HG02885 (cell line): ENCODE results near the gene CDKL4.
"Not testable (repeated sequence)": the region's sequence is repeated elsewhere in the genome, so short reads cannot be mapped to it uniquely, and the experiment has no call there.

ENCODE experiments used
- ATAC-seq: cut with Tn5 transposase; IDR thresholded peaks from one replicate; pipeline ENCODE4 v1.9.1; 2021; ENCODE audit warnings: mild to moderate bottlenecking; ENCODE audit not compliant: unreplicated experiment, poor library complexity

CDKL4 gene

DNA sequence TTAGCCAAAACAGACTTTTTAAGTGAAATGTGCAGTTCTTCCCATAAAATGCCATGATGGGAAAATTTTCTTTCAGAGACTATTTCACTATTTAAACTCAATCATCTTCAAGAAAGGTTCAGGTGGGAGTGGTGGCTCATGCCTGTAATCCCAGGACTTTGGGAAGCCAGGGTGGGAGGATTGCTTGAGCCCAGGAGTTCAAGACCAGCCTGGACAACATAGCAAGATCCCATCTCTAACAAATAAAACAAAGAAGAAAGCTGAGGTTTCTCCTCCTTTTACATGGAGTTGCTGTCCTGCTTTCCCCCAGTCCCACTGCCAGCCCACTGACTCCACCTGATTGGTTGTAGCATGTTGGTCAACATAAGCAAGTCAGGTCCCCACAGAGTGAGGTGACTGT lies 97.1 kb downstream of the CDKL4 start:
- no peak for ATAC-seq

DNA sequence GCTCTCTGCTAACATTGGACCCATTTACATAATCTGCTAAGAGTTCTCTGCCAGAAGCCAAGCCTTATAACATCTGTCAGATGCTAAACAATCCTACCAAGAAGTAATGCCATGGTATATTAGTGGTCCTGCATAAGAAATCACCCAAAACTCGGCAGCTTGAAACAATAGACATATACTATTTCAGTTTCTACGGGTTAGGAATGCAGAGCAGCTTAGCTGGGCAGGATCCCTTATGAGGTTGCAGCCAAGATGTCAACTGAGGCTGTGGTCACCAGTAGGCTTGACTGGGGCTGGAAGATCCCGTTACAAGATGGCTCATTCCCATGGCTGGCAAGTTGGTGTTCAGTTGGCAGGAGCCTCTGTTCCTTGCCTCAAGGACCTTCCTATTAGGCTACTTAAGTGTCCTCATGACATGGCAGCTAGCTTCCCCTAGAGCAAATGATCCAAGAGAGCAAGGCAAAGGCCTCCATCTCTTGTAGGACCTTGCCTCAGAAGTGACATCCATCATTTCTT lies 97.8 kb downstream of the CDKL4 start:
- no peak for ATAC-seq

DNA sequence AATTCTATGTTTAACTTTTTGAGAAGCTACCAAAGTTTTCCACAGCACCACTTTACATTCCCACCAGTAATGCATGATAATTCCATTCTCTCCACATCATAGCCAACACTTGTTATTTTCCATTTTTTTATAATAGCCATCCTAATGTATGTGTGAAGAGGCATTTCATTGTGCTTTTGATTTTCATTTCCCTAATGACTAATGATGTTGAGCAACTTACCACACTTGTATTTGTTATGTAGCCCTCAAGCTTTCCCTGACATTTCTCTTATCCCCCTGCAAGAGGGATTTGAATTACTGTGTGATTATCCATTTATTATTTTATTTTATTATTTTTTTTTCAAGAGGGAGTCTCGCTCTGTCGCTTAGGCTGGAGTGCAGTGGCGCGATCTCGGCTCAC lies 99.4 kb downstream of the CDKL4 start:
- no peak for ATAC-seq

DNA sequence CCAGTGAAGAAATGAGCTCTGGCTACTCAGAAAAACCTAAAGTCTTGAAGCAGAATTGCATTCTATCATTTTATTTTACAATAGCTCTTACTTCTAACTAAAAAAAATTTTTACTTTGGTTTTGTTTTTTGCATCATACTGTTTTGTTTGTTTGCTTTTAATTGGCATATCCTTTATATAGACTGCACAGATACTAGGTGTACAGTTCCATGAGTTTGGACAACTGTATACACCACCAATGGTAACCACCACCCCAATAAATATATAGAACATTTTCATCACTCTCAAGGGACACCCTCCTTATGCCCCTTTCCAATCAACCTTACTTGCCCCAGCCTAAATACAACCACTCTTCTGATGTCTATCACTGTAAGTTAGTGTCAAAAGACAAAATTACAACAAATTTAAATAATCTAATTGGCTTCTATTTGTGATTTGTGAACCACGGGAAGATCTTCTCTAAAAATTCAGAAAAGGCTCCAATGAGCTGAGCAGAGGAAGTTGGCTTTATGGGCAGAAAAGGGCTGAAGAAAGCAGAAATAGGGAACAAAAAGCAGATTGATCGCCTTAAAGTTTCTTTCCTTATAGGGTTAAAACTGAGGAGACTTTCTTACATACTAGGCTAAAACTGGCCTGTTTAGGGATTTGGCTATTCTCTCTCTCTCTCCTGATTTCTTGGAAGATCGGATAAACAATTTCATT lies 100.7 kb downstream of the CDKL4 start:
- no peak for ATAC-seq

DNA sequence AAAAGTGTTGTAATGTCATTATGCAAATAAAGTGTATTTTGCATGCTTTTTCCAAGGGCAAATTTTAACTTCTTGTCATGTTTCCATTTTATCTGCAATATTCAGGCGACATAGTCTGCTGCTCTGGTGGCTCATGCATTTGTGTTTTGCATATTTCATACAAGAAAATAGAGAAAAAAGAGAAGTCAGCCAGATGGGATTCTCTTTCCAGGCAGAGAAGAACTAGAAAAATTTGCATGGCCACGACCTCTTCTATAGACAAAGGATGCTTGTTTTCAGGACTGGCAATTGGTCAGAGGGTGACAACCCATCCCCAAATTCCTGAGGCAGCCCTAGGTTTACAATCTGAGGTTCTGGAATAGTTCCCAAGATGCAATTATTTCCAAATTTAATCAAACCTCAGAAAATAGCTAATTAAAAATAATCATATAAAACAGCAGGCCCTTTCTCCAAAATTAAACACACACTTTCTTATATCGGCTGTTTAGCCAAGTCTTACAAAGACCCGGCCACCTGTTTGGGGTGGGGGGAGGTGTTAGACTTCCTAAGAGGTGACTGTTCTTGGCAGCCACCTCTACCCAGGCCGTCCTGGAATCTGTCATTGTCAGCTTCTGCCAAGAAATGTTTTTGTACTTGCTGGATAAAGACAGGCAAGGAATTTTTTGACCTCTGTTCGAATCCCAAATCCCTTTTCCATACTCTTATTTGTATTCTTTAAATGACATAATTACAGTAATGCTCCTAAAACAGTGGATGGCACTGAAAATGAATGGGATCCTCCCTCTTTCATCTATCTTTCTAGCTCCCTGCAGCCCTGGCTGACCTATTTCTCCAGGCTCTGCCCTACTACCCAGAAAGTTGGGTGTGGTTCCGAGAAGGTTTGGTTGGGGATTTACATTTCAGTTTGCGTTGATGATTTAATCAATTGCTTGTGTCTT lies 102.2 kb downstream of the CDKL4 start:
- ATAC-seq = peak; percentile 44

DNA sequence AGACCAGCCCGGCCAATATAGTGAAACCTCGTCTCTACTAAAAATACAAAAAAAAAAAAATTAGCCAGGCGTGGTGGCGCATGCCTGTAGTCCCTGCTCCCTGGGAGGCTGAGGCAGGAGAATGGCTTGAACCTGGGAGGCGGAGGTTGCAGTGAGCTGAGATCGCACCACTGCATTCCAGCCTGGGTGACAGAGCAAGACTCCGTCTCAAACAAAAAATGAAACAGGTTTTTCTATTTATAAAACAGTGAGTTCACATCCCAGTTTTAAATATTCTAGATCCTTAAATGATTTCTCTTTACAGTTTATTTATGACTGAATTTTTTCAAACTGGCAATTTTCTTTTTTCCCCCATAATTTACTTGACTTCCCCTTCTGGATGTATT lies 102.8 kb downstream of the CDKL4 start:
- not testable (repeated sequence) for ATAC-seq

DNA sequence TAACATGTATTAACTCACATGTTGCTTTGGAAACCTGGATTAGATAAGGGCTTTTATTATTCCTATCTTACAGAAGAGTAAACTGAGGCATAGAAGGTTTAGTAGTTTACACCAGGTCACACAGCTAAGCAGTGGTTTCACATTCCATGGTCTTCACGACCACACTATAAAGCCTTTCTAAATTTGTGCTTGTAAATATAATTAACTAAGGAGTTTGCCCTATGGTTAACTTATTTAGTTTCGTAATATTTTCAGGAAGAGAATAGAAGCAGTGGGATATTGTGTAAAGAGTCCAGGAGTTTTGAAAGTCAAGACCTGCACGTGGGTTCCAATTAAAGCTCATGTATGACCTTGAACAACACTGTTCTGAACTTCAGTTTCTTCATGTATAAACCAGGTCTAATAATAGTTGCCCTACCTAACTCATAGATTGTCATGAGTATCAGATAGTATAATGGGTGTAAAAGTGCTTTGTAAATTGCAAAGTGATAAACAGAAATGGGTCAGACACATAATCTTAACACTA lies 103.4 kb downstream of the CDKL4 start:
- ATAC-seq = no peak

DNA sequence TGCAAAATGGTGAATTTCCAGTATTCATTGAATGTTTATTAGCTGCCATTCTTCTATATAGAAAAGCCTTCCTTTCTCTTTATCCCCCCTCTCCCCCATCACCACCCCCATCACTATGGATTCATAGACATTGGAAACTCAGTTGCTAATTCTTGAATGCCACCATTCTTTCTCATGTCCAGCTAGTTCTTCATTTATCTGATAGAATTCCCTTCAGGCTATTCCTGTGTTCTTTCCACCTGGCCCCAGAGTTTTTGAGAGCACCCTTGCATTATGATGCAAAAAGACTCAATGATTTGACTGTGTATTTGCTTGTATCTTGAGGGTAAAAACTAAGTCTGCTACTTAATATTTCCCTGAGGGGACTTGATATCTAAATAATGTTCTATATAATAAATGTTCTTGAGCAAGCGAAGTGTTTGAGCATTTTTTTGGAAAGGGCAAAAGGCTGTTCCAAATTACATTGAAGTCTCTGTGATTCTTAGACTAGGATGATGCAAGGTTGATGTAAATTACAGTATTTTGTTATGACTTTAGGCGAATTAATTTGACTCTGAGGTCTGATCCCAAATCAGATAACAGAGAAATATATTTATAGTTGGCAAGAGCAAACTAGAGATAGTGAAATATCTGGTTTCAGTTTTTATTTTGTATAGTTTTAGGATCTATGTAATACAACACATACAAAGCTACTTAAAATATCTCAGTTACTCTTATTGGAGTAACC lies 104.1 kb downstream of the CDKL4 start:
- no peak for ATAC-seq

DNA sequence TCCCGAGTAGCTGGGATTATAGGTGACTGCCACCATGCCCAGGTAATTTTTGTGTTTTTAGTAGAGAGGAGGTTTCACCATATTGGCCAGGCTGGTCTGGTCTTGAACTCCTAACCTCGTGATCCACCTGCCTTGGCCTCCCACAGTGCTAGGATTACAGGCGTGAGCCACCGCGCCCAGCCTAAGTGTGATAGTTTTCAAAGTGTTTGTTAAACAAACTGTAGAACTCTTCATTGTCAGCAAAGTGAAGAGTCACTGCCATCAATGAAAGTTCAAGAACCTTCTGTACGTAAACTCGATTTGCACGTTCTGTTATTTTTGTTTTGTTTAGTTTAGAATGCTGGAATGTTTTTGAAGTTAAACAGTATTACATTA lies 104.9 kb downstream of the CDKL4 start:
- ATAC-seq = no peak

DNA sequence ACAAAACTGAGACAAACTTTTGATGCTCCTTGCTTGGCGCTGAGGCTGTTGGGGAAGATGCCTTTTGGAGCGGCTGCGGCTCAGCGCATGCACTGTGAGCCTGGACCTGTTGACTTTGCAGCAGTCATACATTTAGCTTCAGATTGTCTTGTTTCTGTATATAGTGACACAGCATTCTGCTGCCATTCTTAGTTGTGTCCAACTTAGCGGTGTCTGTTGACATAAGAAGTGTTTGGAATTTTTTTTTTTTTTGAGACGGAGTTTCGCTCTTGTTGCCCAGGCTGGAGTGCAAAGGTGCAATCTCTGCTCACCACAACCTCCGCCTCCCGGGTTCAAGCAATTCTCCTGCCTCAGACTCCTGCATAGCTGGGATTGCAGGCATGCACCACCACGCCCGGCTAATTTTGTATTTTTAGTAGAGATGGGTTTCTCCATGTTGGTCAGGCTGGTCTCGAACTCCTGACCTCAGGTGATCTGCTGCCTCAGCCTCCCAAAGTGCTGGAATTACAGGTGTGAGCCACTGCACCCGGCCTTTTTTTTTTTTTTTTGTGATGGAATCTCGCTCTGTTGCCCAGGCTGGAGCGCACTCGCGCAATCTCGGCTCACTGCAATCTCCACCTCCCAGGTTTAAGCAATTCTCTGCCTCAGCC lies 105.5 kb downstream of the CDKL4 start:
- ATAC-seq = not testable (repeated sequence)

DNA sequence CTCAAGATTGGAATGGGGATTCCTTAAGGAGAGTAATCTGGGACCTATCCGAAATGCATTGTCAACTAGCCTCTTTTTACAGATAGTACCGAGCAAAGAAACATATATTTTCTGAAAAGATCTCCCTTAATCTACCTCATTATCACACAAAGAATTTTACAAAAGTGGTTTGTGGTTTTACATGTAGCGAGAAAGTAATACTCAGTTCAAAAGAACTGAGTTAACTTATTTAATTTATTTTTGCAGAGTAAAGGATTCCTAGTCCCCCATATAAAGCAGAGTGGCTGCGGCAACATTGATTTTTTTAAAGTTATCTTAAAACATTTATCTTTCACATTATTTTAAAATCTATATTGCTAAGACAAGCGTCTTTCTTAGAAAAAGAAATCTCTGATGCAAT lies 107.0 kb downstream of the CDKL4 start:
- ATAC-seq = no peak

DNA sequence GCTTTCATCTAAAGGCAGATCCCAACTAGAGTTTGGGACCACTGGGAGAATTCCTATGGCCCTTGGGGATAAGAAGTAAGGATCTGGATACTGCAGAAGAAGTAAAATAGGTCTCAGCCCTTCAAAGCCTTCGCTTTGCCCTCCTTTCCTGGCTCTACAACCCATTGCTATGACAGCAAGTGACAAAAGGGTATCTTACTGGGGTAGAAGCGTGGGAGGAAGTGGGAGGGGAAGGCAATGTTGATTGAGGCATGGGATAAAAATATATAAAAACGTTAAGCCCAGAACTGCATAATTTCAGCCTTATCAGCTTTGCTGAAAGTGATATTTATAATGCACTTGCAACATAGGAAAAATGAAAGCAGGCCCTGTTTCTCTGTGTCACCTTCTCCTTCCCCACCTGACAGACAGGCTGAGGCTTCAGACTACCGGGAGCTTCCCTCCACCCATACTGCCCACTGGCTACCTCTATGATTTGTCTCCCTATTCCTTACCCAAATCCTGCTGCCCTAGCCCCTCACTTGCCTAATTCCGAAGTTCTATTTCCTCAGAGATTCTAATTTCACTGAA lies 108.0 kb downstream of the CDKL4 start:
- ATAC-seq = no peak

DNA sequence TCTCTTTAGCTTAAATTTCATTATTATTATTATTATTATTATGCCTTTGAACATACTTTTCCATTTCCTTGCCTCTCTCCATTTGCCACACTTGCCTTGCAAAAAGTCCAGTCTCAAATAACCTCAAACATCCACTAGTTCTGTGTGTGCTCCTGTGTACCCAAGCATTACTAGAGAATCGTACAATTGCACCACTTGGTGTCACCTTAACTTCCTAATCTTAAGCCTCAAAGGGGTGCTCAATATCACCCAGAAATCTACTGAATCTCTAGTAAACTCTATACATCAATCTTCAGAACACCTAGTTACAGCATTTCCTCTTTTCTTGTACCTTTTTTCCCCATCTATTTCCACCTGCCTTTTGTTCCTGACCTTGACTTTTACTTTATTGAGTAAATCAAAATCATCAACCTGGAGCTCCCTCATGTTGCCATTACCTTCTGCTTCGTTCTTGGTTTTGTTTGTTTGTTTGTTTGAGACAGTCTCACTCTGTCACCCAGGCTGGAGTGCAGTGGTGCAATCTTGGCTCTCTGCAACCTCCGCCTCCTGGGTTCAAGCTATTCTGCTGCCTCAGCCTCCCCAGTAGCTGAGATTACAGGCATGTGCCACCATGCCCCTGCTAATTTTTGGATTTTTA lies 110.4 kb downstream of the CDKL4 start:
- no peak for ATAC-seq

DNA sequence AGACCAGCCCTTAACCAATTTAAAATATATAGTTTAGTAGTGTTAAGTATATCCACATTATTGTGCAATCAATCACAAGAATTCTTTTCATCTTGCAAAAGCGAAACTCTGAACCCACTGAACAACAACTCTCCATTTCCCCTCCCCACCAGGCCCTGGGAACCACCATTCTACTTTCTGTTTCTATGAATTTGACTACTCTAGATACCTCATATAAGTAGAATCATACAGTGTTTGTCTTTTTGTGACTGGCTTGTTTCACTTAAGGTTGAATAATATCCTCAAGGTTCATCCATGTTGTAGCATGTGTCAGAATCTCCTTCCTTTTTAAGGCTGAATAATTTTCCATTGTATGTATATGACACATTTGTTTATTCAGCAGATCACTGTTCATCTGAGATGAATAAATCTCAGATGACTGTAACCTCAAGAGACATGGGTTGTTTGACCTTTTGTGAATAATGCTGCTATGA lies 114.8 kb downstream of the CDKL4 start:
- ATAC-seq = peak; percentile 58

DNA sequence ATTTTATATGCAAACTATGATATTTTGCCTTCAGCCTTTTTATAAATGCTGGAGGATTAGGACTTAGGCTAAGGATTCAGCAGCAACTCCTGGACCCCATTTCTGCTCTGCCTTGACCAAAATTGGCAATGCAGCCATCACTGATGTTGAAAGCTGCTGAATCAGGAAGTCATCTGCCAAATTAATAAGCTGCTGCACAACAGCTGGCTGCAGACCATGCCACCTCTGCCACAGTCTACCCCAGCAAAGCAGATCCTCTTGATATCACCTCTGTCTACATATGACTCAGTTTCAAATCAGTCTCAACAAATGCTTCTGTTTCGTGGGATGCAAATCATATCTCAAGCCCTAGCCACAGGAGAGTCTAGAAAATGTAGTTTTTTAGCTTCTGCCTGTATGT lies 115.8 kb downstream of the CDKL4 start:
- peak; percentile 41 for ATAC-seq
